K562 treated with DMSO at 1 percent for 24 hours (cell line): ENCODE measurements around the gene NXPE2. TPM values are rescaled to one million over a fixed set of nuclear protein-coding genes. Genes with fewer than 3 reads are reported as not detected.

ENCODE experiments used
- total RNA-seq: library from RNA; unstranded; fragments of 300-600 nt; gene quantifications from 2 replicates; pipeline ENCODE4 v1.2.3, GENCODE V29; 2022; ENCODE audit warnings: low read depth; ENCODE audit not compliant: insufficient read depth

NXPE2 gene
- total RNA-seq: not detected in 2 replicates

GRCh38 chr11:114678125-114679036 is at the start of gene NXPE2:
Gene NXPE2, plus strand, starts transcription at chr11:114678527. Its CDS starts 49 bp downstream, at chr11:114678576.

Other genes starting within 250 kb of the NXPE2 start
- 89.1 and 94.8 TPM in 2 replicates for gene REXO2, start 239.1 kb upstream of the NXPE2 start, total RNA-seq
- not detected in 2 replicates for gene NXPE1, start 118.6 kb upstream of the NXPE2 start, total RNA-seq
- not detected in 2 replicates for gene NXPE4, start 82.7 kb upstream of the NXPE2 start, total RNA-seq